Measurements from ENCODE around the gene CTAG1A.
"Not testable (repeated sequence)": the region's sequence is repeated elsewhere in the genome, so short reads cannot be mapped to it uniquely, and the experiment has no call there.

Gene CTAG1A

GRCh38 chrX:154548028-154548316 lies 37.0 kb upstream of the CTAG1A start:
- H3K23ac ChIP-seq (ENCODE audit: low read length): no peak overlapping the region
- H3K4me2 ChIP-seq (ENCODE audit: low read length): peak overlapping the region; percentile 87
- WGBS (ENCODE audit: extremely low coverage, insufficient coverage, low lambda C conversion rate): no CpG with 5 or more reads among the region's 9 CpGs
- H3K27me3 ChIP-seq (ENCODE audit: insufficient read depth, low read length, poor library complexity): no peaks in the 10 kb centered on the region
- H2BK15ac ChIP-seq (replicated peaks; ENCODE audit: low read depth): no peak overlapping the region
- H3K4me3 ChIP-seq (ENCODE audit: low read length): peak overlapping the region; percentile 88
- no peak overlapping the region for H4K5ac ChIP-seq (ENCODE audit: low read length)
- H2AK5ac ChIP-seq (ENCODE audit: low read length): no peak overlapping the region
- H3K27ac ChIP-seq (ENCODE audit: low read depth, low read length): peak overlapping the region; percentile 99
- H3K9ac ChIP-seq (ENCODE audit: low read length): peak overlapping the region; percentile 86
- no peak overlapping the region for H2BK5ac ChIP-seq (ENCODE audit: low read length)
- H2BK120ac ChIP-seq (ENCODE audit: low read depth, low read length): no peak overlapping the region
- peak overlapping the region; percentile 92 for H3K56ac ChIP-seq (ENCODE audit: low read length)
- H3K18ac ChIP-seq (ENCODE audit: low read length): no peak overlapping the region
- peaks cover 5% of the 10 kb centered on the region for H3K79me2 ChIP-seq (ENCODE audit: control insufficient read depth, insufficient read depth, low read length)
- no peaks in the 10 kb centered on the region for H3K36me3 ChIP-seq (ENCODE audit: control insufficient read depth, insufficient read depth, low read length)
- no peaks in the 10 kb centered on the region for H3K4me1 ChIP-seq (ENCODE audit: control insufficient read depth, low read depth, low read length)
- no peak overlapping the region for H4K8ac ChIP-seq (ENCODE audit: low read depth, low read length)
- H3K4ac ChIP-seq (ENCODE audit: low read depth, low read length): no peak overlapping the region
- H3K79me1 ChIP-seq (ENCODE audit: low read length): no peaks in the 10 kb centered on the region
- DNase-seq: no peak

GRCh38 chrX:154549766-154550165 lies 35.2 kb upstream of the CTAG1A start:
- Histone ChIP-seq H3K36me3 (ENCODE audit: control insufficient read depth, insufficient read depth, low read length) (no peaks in the 10 kb centered on the region), H2BK15ac (replicated peaks; ENCODE audit: low read depth) (no peak overlapping the region), H3K9ac (ENCODE audit: low read length) (no peak overlapping the region), H3K23ac (ENCODE audit: low read length) (no peak overlapping the region), H2AK5ac (ENCODE audit: low read length) (no peak overlapping the region), H3K4me3 (ENCODE audit: low read length) (no peak overlapping the region), H2BK5ac (ENCODE audit: low read length) (no peak overlapping the region), H4K8ac (ENCODE audit: low read depth, low read length) (no peak overlapping the region), H3K56ac (ENCODE audit: low read length) (no peak overlapping the region), H3K18ac (ENCODE audit: low read length) (no peak overlapping the region), H3K79me2 (ENCODE audit: control insufficient read depth, insufficient read depth, low read length) (peaks cover 5% of the 10 kb centered on the region), H2BK120ac (ENCODE audit: low read depth, low read length) (no peak overlapping the region), H3K79me1 (ENCODE audit: low read length) (no peaks in the 10 kb centered on the region), H3K4ac (ENCODE audit: low read depth, low read length) (no peak overlapping the region), H3K4me2 (ENCODE audit: low read length) (no peak overlapping the region), H3K27ac (ENCODE audit: low read depth, low read length) (no peak overlapping the region), H3K27me3 (ENCODE audit: insufficient read depth, low read length, poor library complexity) (no peaks in the 10 kb centered on the region), H4K5ac (ENCODE audit: low read length) (no peak overlapping the region), H3K4me1 (ENCODE audit: control insufficient read depth, low read depth, low read length) (no peaks in the 10 kb centered on the region)
- DNase-seq: no peak
- no CpG with 5 or more reads among the region's 1 CpG for WGBS (ENCODE audit: extremely low coverage, insufficient coverage, low lambda C conversion rate)

GRCh38 chrX:154552112-154552806 lies 32.7 kb upstream of the CTAG1A start:
- H4K8ac ChIP-seq (ENCODE audit: low read depth, low read length); H3K4ac ChIP-seq (ENCODE audit: low read depth, low read length); H3K27ac ChIP-seq (ENCODE audit: low read depth, low read length); H2AK5ac ChIP-seq (ENCODE audit: low read length); H3K79me1 ChIP-seq (ENCODE audit: low read length); H3K4me1 ChIP-seq (ENCODE audit: control insufficient read depth, low read depth, low read length); H3K18ac ChIP-seq (ENCODE audit: low read length); H3K23ac ChIP-seq (ENCODE audit: low read length); H4K5ac ChIP-seq (ENCODE audit: low read length); H2BK15ac ChIP-seq (replicated peaks; ENCODE audit: low read depth); H3K4me2 ChIP-seq (ENCODE audit: low read length); H2BK120ac ChIP-seq (ENCODE audit: low read depth, low read length); H3K79me2 ChIP-seq (ENCODE audit: control insufficient read depth, insufficient read depth, low read length); H3K4me3 ChIP-seq (ENCODE audit: low read length); H3K27me3 ChIP-seq (ENCODE audit: insufficient read depth, low read length, poor library complexity); H3K36me3 ChIP-seq (ENCODE audit: control insufficient read depth, insufficient read depth, low read length); H3K9ac ChIP-seq (ENCODE audit: low read length); H3K56ac ChIP-seq (ENCODE audit: low read length); H2BK5ac ChIP-seq (ENCODE audit: low read length); DNase-seq: not testable (repeated sequence)
- no CpG with 5 or more reads among the region's 18 CpGs for WGBS (ENCODE audit: extremely low coverage, insufficient coverage, low lambda C conversion rate)

GRCh38 chrX:154558060-154558690 lies 26.8 kb upstream of the CTAG1A start:
- not testable (repeated sequence) for H3K79me2 ChIP-seq (ENCODE audit: control insufficient read depth, insufficient read depth, low read length); H3K4me2 ChIP-seq (ENCODE audit: low read length); H3K4ac ChIP-seq (ENCODE audit: low read depth, low read length); H2BK15ac ChIP-seq (replicated peaks; ENCODE audit: low read depth); H3K79me1 ChIP-seq (ENCODE audit: low read length); H3K18ac ChIP-seq (ENCODE audit: low read length); H3K27ac ChIP-seq (ENCODE audit: low read depth, low read length); H4K5ac ChIP-seq (ENCODE audit: low read length); H4K8ac ChIP-seq (ENCODE audit: low read depth, low read length); H3K56ac ChIP-seq (ENCODE audit: low read length); H3K36me3 ChIP-seq (ENCODE audit: control insufficient read depth, insufficient read depth, low read length); H3K27me3 ChIP-seq (ENCODE audit: insufficient read depth, low read length, poor library complexity); H3K9ac ChIP-seq (ENCODE audit: low read length); H3K4me3 ChIP-seq (ENCODE audit: low read length); H2AK5ac ChIP-seq (ENCODE audit: low read length); DNase-seq; H3K23ac ChIP-seq (ENCODE audit: low read length); H2BK120ac ChIP-seq (ENCODE audit: low read depth, low read length); H3K4me1 ChIP-seq (ENCODE audit: control insufficient read depth, low read depth, low read length); H2BK5ac ChIP-seq (ENCODE audit: low read length)
- WGBS (ENCODE audit: extremely low coverage, insufficient coverage, low lambda C conversion rate): no CpG with 5 or more reads among the region's 24 CpGs

DNA sequence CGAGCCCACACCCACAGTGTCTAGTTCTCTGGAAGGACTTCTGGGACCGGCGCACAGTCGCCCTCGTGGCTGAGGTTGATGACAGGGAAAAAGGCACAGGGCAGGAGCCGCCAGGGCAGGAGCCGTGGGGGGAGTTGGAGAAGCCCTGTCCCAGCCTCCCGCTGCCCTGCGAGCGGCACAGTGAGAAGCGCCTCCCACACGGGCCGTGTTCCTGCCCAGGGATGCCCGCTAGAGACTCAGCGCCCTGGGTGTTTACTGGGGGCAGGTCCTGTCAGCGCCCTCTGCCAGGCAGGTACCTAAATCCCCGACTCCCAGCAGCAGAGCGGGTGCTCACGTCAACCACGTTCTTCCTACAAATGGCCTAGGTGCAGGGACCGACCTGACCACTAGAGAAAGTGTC lies 26.0 kb upstream of the CTAG1A start:
- H3K36me3 ChIP-seq (ENCODE audit: control insufficient read depth, insufficient read depth, low read length); H2BK15ac ChIP-seq (replicated peaks; ENCODE audit: low read depth); H3K79me1 ChIP-seq (ENCODE audit: low read length); H3K79me2 ChIP-seq (ENCODE audit: control insufficient read depth, insufficient read depth, low read length); H3K4ac ChIP-seq (ENCODE audit: low read depth, low read length); H3K18ac ChIP-seq (ENCODE audit: low read length); H4K5ac ChIP-seq (ENCODE audit: low read length); H3K27me3 ChIP-seq (ENCODE audit: insufficient read depth, low read length, poor library complexity); H2AK5ac ChIP-seq (ENCODE audit: low read length); H3K23ac ChIP-seq (ENCODE audit: low read length); H2BK120ac ChIP-seq (ENCODE audit: low read depth, low read length); H2BK5ac ChIP-seq (ENCODE audit: low read length); H3K4me2 ChIP-seq (ENCODE audit: low read length); H4K8ac ChIP-seq (ENCODE audit: low read depth, low read length); H3K4me1 ChIP-seq (ENCODE audit: control insufficient read depth, low read depth, low read length); DNase-seq; H3K27ac ChIP-seq (ENCODE audit: low read depth, low read length); H3K56ac ChIP-seq (ENCODE audit: low read length); H3K4me3 ChIP-seq (ENCODE audit: low read length); H3K9ac ChIP-seq (ENCODE audit: low read length): not testable (repeated sequence)
- no CpG with 5 or more reads among the region's 21 CpGs for WGBS (ENCODE audit: extremely low coverage, insufficient coverage, low lambda C conversion rate)

- not testable (repeated sequence) for H3K79me2 ChIP-seq (ENCODE audit: control insufficient read depth, insufficient read depth, low read length); H3K4me3 ChIP-seq (ENCODE audit: low read length); H4K8ac ChIP-seq (ENCODE audit: low read depth, low read length); H3K4me1 ChIP-seq (ENCODE audit: control insufficient read depth, low read depth, low read length); H3K79me1 ChIP-seq (ENCODE audit: low read length); H3K4ac ChIP-seq (ENCODE audit: low read depth, low read length); DNase-seq; H3K36me3 ChIP-seq (ENCODE audit: control insufficient read depth, insufficient read depth, low read length); H3K4me2 ChIP-seq (ENCODE audit: low read length); H2BK5ac ChIP-seq (ENCODE audit: low read length); H3K23ac ChIP-seq (ENCODE audit: low read length); H2AK5ac ChIP-seq (ENCODE audit: low read length); H4K5ac ChIP-seq (ENCODE audit: low read length); H3K27ac ChIP-seq (ENCODE audit: low read depth, low read length); H2BK15ac ChIP-seq (replicated peaks; ENCODE audit: low read depth); H2BK120ac ChIP-seq (ENCODE audit: low read depth, low read length); H3K9ac ChIP-seq (ENCODE audit: low read length); H3K56ac ChIP-seq (ENCODE audit: low read length); H3K18ac ChIP-seq (ENCODE audit: low read length); H3K27me3 ChIP-seq (ENCODE audit: insufficient read depth, low read length, poor library complexity)
- no CpG with 5 or more reads among the region's 31 CpGs for WGBS (ENCODE audit: extremely low coverage, insufficient coverage, low lambda C conversion rate)
Observed at GRCh38 chrX:154560326-154560725, 24.6 kb upstream of the CTAG1A start.

Measured in mesendoderm (in vitro differentiated cells).